K562 (cell line): ENCODE data around the gene PRKCE. TPM values are rescaled to one million over a fixed set of nuclear protein-coding genes. Genes with fewer than 3 reads are reported as not detected.

Experiments used
- ATAC-seq: fragments of 200-7000 bp; cut with Tn5 transposase; 3 replicates; pipeline ENCODE4 v1.9.1; 2020; ENCODE audit warnings: moderate library complexity
- BruUV-seq: library from RNA; stranded (reverse); fragments of 400-500 nt; replicated peaks from 2 replicates; lab custom pipeline; 2021; lab: Mats Ljungman, UMichigan
- CTCF ChIA-PET: fragments of 300-600 bp; formaldehyde crosslinking; extraction: SDS; loops from one replicate; lab custom pipeline; 2021; ENCODE audit warnings: low intra/inter-chr PET ratio; lab: Yijun Ruan, JAX
- POLR2A ChIA-PET: fragments of 300-600, 350-650 bp; sonication (Branson Sonifier 250); formaldehyde crosslinking; extraction: SDS; loops from one replicate; lab custom pipeline; 2021; ENCODE audit warnings: antibody characterized with exemption, inconsistent platforms; lab: Yijun Ruan, JAX
- DNase-seq, 4 experiments: peaks; one replicate each; pipeline versions ENCODE4 v3.0.0 to v3.0.0-alpha.2; 2011 to 2018; ENCODE audit warnings: low spot score in 3 of 4, mixed read lengths in 3 of 4; ENCODE audit errors: extremely low read depth in 1 of 4
- FAIRE-seq: peaks from 2 replicates; lab custom pipeline; 2011; peaks lifted over from hg19 to GRCh38; lab: Jason Lieb, UNC
- H2AFZ ChIP-seq: 2 replicates; pipeline ENCODE4 v1.6.0; 2011; ENCODE audit warnings: low read depth, low read length, control low read depth, inconsistent platforms
- H3K27ac ChIP-seq: fragments of 200-600 bp; 3 replicates; pipeline ENCODE4 v1.8.0; 2011; ENCODE audit warnings: low read depth, mild to moderate bottlenecking, control low read depth, inconsistent platforms, low read length, moderate library complexity, mixed read lengths; ENCODE audit errors: extremely low read depth
- H3K27me3 ChIP-seq, 2 experiments: fragments of 300-600 bp in 1 of 2; 2 replicates in 1 of 2; 3 replicates in 1 of 2; pipeline versions ENCODE4 v1.6.0 to v1.8.0; 2011; ENCODE audit warnings: inconsistent platforms in 2 of 2, low read length in 2 of 2, mild to moderate bottlenecking in 1 of 2, mixed read lengths in 1 of 2, moderate library complexity in 1 of 2; ENCODE audit not compliant: control insufficient read depth in 2 of 2, insufficient read depth in 2 of 2
- H3K36me3 ChIP-seq: fragments of 300-600 bp; 3 replicates; pipeline ENCODE4 v1.8.0; 2011; ENCODE audit warnings: mild to moderate bottlenecking, low read length, inconsistent platforms; ENCODE audit not compliant: control insufficient read depth, insufficient read depth
- H3K4me1 ChIP-seq, 2 experiments: fragments of 200-600 bp in 1 of 2; replicated peaks in 1 of 2; 2 replicates in 1 of 2; 3 replicates in 1 of 2; pipeline versions ENCODE4 v1.5.1 to v1.8.0; 2011; ENCODE audit warnings: inconsistent platforms in 2 of 2, low read length in 2 of 2, mild to moderate bottlenecking in 1 of 2, mixed read lengths in 1 of 2, moderate library complexity in 1 of 2; ENCODE audit not compliant: control insufficient read depth in 2 of 2, insufficient read depth in 2 of 2
- H3K4me2 ChIP-seq: 2 replicates; pipeline ENCODE4 v1.6.1; 2011; ENCODE audit warnings: low read length, control low read depth, inconsistent platforms, mixed read lengths; ENCODE audit not compliant: insufficient read depth
- H3K4me3 ChIP-seq: fragments of 200-600 bp; sonication (generic), shearing (Covaris generic); 2 replicates; pipeline ENCODE4 v1.5.1; 2016; ENCODE audit warnings: control low read depth, inconsistent platforms
- H3K79me2 ChIP-seq: fragments of 200-600 bp; 3 replicates; pipeline ENCODE4 v1.8.0; 2011; ENCODE audit warnings: low read length, inconsistent platforms; ENCODE audit not compliant: control insufficient read depth, insufficient read depth
- H3K9ac ChIP-seq, 2 experiments: 2 replicates each; pipeline versions ENCODE4 v1.6.0 to v1.6.1; 2011; ENCODE audit warnings: low read depth in 2 of 2, low read length in 2 of 2, control low read depth in 1 of 2, inconsistent platforms in 1 of 2, mild to moderate bottlenecking in 1 of 2, mixed read lengths in 1 of 2; ENCODE audit not compliant: insufficient read depth in 1 of 2
- H3K9me1 ChIP-seq: one replicate; pipeline ENCODE4 v1.6.0; 2011; ENCODE audit warnings: inconsistent platforms, mild to moderate bottlenecking, low read length, moderate library complexity; ENCODE audit not compliant: control insufficient read depth, insufficient read depth
- H3K9me3 ChIP-seq: replicated peaks from 2 replicates; pipeline ENCODE4 v1.5.1; 2011; ENCODE audit warnings: low read depth, low read length, inconsistent platforms; ENCODE audit not compliant: control insufficient read depth, insufficient read depth
- H4K20me1 ChIP-seq: replicated peaks from 2 replicates; pipeline ENCODE4 v1.6.1; 2011; ENCODE audit warnings: low read length, inconsistent platforms, mixed read lengths; ENCODE audit not compliant: control insufficient read depth, insufficient read depth
- MAFG ChIP-seq: fragments of 450-650 bp; conservative IDR thresholded peaks from 2 replicates; pipeline ENCODE4 v1.6.1; 2016; ENCODE audit warnings: missing genetic modification characterization, missing compliant biosample characterization
- NR2C1 ChIP-seq, 2 experiments: fragments of 450-650 bp; IDR thresholded peaks; 2 replicates each; pipeline ENCODE4 v1.6.1; 2017; ENCODE audit warnings: mild to moderate bottlenecking in 2 of 2, antibody characterized with exemption in 1 of 2, inconsistent platforms in 1 of 2, missing compliant biosample characterization in 1 of 2, missing genetic modification characterization in 1 of 2
- PPARD ChIP-seq: fragments of 250-450 bp; sonication (Bioruptor Pico); IDR thresholded peaks from 2 replicates; pipeline ENCODE4 v1.8.0; 2022; ENCODE audit warnings: inconsistent platforms, mild to moderate bottlenecking, moderate library complexity
- RFX5 ChIP-seq: IDR thresholded peaks from 2 replicates; pipeline ENCODE4 v1.6.1; 2011; ENCODE audit warnings: low read depth, mild to moderate bottlenecking, improper control_type of control experiment, low read length
- SMAD4 ChIP-seq: fragments of 250-450 bp; sonication (Bioruptor Pico); conservative IDR thresholded peaks from 2 replicates; pipeline ENCODE4 v1.8.0; 2021; ENCODE audit warnings: inconsistent platforms, mild to moderate bottlenecking, moderate library complexity
- STAT5B ChIP-seq: fragments of 250-450 bp; sonication (Bioruptor Pico); IDR thresholded peaks from 2 replicates; pipeline ENCODE4 v1.8.0; 2021; ENCODE audit warnings: mild to moderate bottlenecking, inconsistent platforms
- TGIF2 ChIP-seq: sonication (generic); formaldehyde crosslinking; IDR thresholded peaks from 2 replicates; pipeline ENCODE4 v1.8.1; 2022; ENCODE audit warnings: mild to moderate bottlenecking, missing genetic modification reagents, moderate library complexity
- WGBS: fragments of 100-300 bp; shearing (Covaris generic); methylation state at CpG from one replicate; pipeline ENCODE4 v1.1.6; 2016; ENCODE audit warnings: low coverage, mixed read lengths; ENCODE audit not compliant: insufficient coverage; ENCODE audit errors: missing lambda C conversion rate; 5-methylcytosine and 5-hydroxymethylcytosine counted together
- in situ Hi-C: fragments of 300-500 bp; cut with MboI; formaldehyde crosslinking; loops from 4 replicates; pipeline ENCODE4 v1.15.0; 2018; ENCODE audit warnings: inconsistent platforms, mixed read lengths
- intact Hi-C: fragments of 100-400 bp; cut with micrococcal nuclease; formaldehyde crosslinking; loops from 2 replicates; pipeline ENCODE4 v1.14.2; 2022
- polyA plus RNA-seq, 8 experiments: library from polyadenylated mRNA; depleted of rRNA in 4 of 8; stranded (reverse) in 5 of 8; unstranded in 3 of 8; fragments of >200 nt; fragmentation: Nextera tagmentation in 2 of 8; fragmentation: Illumina TruSeq in 1 of 8; extraction: Ambion mirVana in 2 of 8; extraction: Trizol in 1 of 8; gene quantifications; 2 replicates each; pipeline versions ENCODE4 v1.2.1 to v1.2.3, GENCODE V29; 2011 to 2014; ENCODE audit warnings: inconsistent platforms in 1 of 8, missing spikeins in 1 of 8
- total RNA-seq, 7 experiments: library from RNA; depleted of rRNA in 6 of 7; stranded (reverse); fragments of >200 nt in 6 of 7; fragmentation: Illumina TruSeq in 2 of 7; extraction: Trizol in 2 of 7; gene quantifications; 2 replicates each; pipeline versions ENCODE4 v1.2.1 to v1.2.3, GENCODE V29; 2011 to 2021; ENCODE audit warnings: low replicate concordance in 1 of 7
- TF ChIP-seq, protein P1 (sequence below): IDR thresholded peaks from 3 replicates; pipeline ENCODE4 v1.6.1; 2011; ENCODE audit warnings: borderline replicate concordance, mild to moderate bottlenecking, moderate library complexity; ENCODE audit not compliant: insufficient read length; ENCODE audit errors: extremely low read depth
- TF ChIP-seq, protein P2 (sequence below): fragments of 450-650 bp; formaldehyde crosslinking; IDR thresholded peaks from 2 replicates; pipeline ENCODE4 v1.4.0; 2020; ENCODE audit warnings: mild to moderate bottlenecking

Gene PRKCE
- total and polyA plus RNA-seq, 9 of the 15 experiments (the other 6 are each of a cell fraction or from before 2014, with no cell fraction given), result 0.06 to 1.0 (median 0.22) TPM; not detected in 1

DNA sequence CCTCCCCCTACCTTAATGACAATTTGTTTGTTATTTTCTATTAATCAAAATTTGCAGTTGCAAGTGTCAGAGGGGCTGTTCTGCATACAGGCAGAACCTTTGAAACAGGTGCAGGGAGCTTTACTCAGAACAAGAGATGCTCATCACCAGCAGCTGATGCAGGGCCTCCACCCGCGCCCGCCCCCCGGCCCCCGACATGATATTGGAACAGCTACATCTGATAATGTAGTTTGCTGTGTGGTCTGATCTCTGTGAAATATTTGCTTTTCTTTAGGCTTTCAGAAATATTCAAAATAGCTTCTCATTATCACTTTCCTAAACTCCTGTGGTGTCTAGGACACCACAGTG is 130.0 kb downstream of the PRKCE start (continued):
- no peak for TF ChIP-seq STAT5B (CRISPR knock-in tag)
- TF ChIP-seq TGIF2, result no peak
- TF ChIP-seq, all 486 proteins: peak for 0

DNA sequence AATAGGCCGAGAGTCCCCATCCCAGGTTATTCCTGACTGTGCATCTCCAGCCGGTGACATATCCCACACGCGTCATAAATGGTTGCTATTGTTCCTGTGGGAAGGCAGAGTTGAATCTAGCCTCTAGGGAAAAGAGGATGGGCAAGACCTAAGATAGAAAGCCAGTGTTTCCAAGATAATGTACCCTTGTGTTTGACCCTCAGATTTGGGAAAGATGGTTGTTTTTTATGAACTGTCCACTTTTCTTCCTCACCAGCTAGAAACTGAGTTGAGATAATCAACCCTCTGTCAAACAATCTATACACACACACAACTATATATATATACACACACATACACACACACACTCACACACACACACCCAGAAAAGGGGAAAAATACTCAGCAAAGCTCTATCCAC is 131.0 kb downstream of the PRKCE start:
- H3K9ac ChIP-seq, result no peak overlapping the region
- POLR2A ChIA-PET, result interaction anchor here (1.3 kb wide), 1 partner anchor 19 kb away, joined by 4 read pairs; no protein-coding TSS in a partner anchor
- TF ChIP-seq NR2C1 (IDR thresholded peaks at IDR 0.05), result no peak
- no peak for TF ChIP-seq NR2C1 (tag; IDR thresholded peaks at IDR 0.05)
- TF ChIP-seq RFX5, result no peak
- TF ChIP-seq, protein P1, sequence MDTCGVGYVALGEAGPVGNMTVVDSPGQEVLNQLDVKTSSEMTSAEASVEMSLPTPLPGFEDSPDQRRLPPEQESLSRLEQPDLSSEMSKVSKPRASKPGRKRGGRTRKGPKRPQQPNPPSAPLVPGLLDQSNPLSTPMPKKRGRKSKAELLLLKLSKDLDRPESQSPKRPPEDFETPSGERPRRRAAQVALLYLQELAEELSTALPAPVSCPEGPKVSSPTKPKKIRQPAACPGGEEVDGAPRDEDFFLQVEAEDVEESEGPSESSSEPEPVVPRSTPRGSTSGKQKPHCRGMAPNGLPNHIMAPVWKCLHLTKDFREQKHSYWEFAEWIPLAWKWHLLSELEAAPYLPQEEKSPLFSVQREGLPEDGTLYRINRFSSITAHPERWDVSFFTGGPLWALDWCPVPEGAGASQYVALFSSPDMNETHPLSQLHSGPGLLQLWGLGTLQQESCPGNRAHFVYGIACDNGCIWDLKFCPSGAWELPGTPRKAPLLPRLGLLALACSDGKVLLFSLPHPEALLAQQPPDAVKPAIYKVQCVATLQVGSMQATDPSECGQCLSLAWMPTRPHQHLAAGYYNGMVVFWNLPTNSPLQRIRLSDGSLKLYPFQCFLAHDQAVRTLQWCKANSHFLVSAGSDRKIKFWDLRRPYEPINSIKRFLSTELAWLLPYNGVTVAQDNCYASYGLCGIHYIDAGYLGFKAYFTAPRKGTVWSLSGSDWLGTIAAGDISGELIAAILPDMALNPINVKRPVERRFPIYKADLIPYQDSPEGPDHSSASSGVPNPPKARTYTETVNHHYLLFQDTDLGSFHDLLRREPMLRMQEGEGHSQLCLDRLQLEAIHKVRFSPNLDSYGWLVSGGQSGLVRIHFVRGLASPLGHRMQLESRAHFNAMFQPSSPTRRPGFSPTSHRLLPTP, result no peak
- TF ChIP-seq, protein P2, sequence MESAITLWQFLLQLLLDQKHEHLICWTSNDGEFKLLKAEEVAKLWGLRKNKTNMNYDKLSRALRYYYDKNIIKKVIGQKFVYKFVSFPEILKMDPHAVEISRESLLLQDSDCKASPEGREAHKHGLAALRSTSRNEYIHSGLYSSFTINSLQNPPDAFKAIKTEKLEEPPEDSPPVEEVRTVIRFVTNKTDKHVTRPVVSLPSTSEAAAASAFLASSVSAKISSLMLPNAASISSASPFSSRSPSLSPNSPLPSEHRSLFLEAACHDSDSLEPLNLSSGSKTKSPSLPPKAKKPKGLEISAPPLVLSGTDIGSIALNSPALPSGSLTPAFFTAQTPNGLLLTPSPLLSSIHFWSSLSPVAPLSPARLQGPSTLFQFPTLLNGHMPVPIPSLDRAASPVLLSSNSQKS (CRISPR knock-in tag), result no peak
- TF ChIP-seq MAFG (tag), result no peak
- no peak for TF ChIP-seq STAT5B (CRISPR knock-in tag)
- TF ChIP-seq SMAD4 (CRISPR knock-in tag), result no peak
- TF ChIP-seq PPARD (CRISPR knock-in tag), result no peak
- H3K4me2 ChIP-seq, result no peak overlapping the region
- H3K4me1 ChIP-seq, result peaks cover 16 to 21% of the 10 kb centered on the region in 2 experiments
- H3K27me3 ChIP-seq, result no peaks in the 10 kb centered on the region; a peak in 1 of 5 replicates
- in situ Hi-C loops (no loop called here), intact Hi-C loops (no loop called here)
- CTCF ChIA-PET, result interaction anchor here (0.6 kb wide), 1 partner anchor 963 kb away, joined by 3 read pairs; no protein-coding TSS in a partner anchor
- FAIRE-seq (no peak), DNase-seq (no peak), ATAC-seq (no peak)
- H3K9me3 ChIP-seq, result no peaks in the 10 kb centered on the region
- 69% methylated on average over 4 of the region's 4 CpGs for WGBS
- H3K36me3 ChIP-seq, result no peaks in the 10 kb centered on the region
- BruUV-seq, result no TSS peak
- H3K27ac ChIP-seq, result no peak overlapping the region
- H3K9me1 ChIP-seq, result no peaks in the 10 kb centered on the region
- no peaks in the 10 kb centered on the region for H4K20me1 ChIP-seq
- H3K4me3 ChIP-seq, result no peak overlapping the region
- H2AFZ ChIP-seq, result no peak overlapping the region
- H3K79me2 ChIP-seq, result no peaks in the 10 kb centered on the region
